Peyer's patch (tissue), 4 donors: ENCODE data around the gene KIF23.

ENCODE experiments used
- POLR2A ChIP-seq, 2 donors: fragments of 450-650 bp; IDR thresholded peaks; one replicate each; pipeline ENCODE4 v1.5.1; 2017; ENCODE audit warnings: antibody characterized with exemption in 2 of 2, mild to moderate bottlenecking in 2 of 2, moderate library complexity in 2 of 2
- TF ChIP-seq, protein P1 (sequence below), 6 experiments: fragments of 450-650 bp in 4 of 6; fragments of 200-600 bp in 2 of 6; sonication (generic) in 1 of 6; IDR thresholded peaks; one replicate each; pipeline ENCODE4 v1.5.1; 2017 to 2019; ENCODE audit warnings: antibody characterized with exemption in 6 of 6, mild to moderate bottlenecking in 3 of 6, moderate library complexity in 1 of 6

DNA sequence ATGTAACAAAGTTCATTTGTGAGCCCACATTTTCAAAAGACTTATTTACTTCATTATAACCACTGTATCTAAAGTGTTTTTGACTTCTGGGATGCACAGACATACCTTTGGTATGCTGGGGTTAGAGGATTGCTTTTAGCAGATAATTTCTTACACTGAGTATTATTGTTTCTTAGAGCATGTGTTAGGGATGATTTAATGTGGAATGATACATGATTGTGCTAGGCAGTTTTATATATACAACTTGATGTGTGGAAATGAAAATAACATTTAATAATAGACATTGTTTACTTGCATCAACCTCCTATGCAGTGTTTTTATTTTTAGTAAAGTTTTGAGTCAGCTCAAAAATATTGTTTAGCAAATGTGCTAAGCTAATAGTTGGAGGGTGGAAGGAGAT is 3.4 kb downstream of the KIF23 start:
- TF ChIP-seq, protein P1, sequence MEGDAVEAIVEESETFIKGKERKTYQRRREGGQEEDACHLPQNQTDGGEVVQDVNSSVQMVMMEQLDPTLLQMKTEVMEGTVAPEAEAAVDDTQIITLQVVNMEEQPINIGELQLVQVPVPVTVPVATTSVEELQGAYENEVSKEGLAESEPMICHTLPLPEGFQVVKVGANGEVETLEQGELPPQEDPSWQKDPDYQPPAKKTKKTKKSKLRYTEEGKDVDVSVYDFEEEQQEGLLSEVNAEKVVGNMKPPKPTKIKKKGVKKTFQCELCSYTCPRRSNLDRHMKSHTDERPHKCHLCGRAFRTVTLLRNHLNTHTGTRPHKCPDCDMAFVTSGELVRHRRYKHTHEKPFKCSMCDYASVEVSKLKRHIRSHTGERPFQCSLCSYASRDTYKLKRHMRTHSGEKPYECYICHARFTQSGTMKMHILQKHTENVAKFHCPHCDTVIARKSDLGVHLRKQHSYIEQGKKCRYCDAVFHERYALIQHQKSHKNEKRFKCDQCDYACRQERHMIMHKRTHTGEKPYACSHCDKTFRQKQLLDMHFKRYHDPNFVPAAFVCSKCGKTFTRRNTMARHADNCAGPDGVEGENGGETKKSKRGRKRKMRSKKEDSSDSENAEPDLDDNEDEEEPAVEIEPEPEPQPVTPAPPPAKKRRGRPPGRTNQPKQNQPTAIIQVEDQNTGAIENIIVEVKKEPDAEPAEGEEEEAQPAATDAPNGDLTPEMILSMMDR (IDR thresholded peaks at IDR 0.05) = no peak
- TF ChIP-seq POLR2A (IDR thresholded peaks at IDR 0.05) = no peak
